NCI-H748 treated with DMSO at 0.1 percent for 48 hours (cell line): Measurements from ENCODE around the gene SRRT.
A peak's percentile ranks its signal among the peaks of the same experiment; 100 is the strongest.
"Not testable (repeated sequence)": the region's sequence is repeated elsewhere in the genome, so short reads cannot be mapped to it uniquely, and the experiment has no call there.

ENCODE experiments used
- DNase-seq: peaks from one replicate; lab custom pipeline; 2025; lab: John Stamatoyannopoulos, UW

The SRRT gene

DNA sequence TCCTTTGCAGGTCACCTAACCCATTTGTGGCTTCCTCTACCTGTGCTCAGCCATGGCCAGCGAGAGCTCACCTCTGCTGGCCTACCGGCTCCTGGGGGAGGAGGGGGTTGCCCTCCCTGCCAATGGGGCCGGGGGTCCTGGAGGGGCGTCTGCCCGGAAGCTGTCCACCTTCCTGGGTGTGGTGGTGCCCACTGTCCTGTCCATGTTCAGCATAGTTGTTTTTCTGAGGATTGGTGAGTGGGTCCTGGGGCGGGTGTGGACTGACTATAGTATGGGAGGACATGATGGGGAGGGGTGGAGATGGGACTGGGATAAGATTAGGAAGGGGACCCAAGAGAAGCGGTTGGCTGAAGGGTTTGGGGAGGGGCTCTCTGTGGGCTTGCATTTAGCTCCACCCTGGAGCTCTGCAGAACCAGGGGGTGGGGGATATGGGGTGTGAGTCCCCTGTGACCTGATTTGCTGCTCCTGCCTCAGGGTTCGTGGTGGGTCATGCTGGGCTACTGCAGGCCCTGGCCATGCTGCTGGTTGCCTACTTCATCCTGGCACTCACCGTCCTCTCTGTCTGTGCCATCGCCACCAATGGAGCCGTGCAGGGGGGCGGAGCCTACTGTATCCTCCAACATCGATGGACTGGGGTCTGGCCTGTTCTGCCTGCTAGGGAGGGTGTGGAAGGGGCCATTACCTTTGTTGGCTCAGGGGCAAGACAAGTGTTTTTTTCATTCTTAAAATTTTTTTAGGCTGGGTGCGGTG lies 20.6 kb upstream of the SRRT start:
- DNase-seq: no peak

DNA sequence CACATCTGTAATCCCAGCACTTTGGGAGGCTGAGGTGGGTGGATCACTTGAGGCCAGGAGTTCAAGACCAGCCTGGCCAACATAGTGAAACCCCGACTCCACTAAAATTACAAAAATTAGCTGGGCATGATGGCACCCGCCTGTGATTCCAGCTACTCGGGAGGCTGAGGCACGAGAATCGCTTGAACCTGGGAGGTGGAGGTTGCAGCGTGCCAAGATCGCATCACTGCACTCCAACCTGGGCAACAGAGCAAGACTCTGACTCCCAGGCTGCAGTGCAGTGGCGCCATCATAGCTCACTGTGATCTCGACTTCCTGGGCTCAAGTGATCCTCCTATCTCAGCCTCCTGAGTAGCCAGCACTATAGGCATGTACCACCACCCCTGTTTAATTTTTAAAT lies 20.0 kb upstream of the SRRT start:
- not testable (repeated sequence) for DNase-seq

DNA sequence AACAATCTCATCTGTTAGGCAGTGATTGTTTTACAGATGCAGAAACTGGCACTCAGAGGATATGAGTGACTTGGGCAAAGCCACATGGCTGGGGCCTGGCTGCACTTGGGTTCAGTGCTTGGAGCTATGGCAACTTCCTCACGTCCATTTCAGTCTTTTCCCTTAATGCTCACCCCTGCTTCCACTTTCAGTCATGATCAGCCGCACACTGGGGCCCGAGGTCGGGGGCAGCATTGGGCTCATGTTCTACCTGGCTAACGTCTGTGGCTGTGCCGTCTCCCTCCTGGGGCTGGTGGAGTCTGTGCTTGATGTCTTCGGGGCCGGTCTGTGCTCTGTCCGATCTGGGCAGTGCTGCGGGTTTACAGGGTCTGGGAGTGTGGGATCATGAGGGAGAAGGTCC lies 19.4 kb upstream of the SRRT start:
- DNase-seq: no peak

DNA sequence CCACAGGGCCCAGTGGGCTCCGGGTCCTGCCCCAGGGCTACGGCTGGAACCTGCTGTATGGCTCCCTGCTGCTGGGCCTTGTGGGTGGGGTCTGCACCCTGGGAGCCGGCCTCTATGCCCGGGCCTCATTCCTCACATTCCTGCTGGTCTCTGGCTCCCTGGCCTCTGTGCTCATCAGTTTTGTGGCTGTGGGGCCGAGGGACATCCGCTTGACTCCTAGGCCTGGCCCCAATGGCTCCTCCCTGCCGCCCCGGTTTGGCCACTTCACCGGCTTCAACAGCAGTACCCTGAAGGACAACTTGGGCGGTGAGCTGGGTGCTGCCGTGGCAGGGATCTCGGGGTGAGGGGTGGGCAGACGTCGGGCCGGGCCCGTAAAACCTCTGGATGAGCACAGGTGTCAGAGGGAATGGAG lies 18.0 kb upstream of the SRRT start:
- DNase-seq: no peak

DNA sequence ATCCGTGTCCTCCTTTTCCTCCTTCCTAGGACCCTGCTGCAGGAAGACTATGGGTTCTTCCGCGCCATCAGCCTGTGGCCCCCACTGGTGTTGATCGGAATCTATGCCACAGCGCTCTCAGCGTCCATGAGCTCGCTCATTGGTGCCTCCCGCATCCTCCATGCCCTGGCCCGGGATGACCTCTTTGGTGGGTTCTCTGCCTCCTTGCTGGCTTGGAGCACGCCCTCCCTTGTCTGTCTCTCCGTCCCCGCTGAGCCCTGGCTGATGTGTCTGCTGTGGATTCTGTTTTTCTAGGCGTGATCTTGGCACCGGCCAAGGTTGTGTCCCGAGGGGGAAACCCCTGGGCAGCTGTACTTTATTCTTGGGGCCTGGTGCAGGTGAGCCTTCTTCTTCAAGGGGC lies 15.0 kb upstream of the SRRT start:
- no peak for DNase-seq

DNA sequence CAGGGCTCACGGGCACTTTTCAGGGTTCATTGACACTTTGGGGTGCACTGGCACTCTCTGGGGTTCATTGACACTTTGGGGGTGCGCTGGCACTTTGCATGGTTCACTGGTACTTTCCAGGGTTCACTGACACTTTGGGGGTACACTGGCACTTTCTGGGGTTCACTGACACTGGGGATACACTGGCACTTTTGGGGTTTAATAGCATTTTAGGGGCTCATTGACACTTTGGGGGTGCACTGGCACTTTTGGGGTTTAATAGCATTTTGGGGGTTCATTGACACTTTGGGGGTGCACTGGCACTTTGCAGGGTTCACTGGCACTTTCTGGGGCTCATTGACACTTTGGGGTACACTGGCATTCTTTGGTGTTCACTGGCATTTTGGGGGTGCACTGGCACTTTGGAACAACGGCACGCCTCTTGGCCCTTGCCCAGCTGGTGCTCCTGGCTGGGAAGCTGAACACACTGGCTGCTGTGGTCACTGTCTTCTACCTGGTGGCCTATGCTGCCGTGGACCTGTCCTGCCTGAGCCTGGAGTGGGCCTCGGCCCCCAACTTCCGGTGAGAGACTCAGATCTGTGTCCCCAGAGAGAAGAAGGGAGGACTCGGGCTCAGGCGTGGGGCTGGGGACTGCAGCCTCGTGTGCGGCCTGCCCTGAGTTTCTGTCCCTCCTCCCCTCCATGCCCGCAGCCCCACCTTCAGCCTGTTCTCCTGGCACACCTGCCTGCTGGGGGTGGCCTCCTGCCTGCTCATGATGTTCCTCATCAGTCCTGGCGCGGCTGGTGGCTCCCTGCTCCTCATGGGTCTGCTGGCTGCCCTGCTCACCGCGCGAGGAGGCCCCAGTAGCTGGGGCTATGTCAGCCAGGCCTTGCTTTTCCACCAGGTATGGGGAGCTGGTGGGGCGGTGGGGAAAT lies 13.9 kb upstream of the SRRT start:
- no peak for DNase-seq

DNA sequence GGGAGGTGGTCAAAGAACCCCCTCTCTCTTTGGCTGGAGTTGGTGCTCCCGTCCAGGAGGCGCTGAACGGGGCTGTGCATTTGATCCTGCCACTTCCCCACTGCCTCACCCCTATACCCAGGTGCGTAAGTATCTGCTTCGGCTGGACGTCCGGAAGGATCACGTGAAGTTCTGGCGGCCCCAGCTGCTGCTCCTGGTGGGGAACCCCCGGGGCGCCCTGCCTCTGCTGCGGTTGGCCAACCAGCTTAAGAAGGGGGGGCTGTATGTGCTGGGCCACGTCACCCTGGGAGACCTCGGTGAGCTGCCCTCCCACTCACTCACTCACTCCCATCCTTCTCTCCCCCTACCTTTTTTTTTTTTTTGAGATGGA lies 13.3 kb upstream of the SRRT start:
- DNase-seq: no peak

DNA sequence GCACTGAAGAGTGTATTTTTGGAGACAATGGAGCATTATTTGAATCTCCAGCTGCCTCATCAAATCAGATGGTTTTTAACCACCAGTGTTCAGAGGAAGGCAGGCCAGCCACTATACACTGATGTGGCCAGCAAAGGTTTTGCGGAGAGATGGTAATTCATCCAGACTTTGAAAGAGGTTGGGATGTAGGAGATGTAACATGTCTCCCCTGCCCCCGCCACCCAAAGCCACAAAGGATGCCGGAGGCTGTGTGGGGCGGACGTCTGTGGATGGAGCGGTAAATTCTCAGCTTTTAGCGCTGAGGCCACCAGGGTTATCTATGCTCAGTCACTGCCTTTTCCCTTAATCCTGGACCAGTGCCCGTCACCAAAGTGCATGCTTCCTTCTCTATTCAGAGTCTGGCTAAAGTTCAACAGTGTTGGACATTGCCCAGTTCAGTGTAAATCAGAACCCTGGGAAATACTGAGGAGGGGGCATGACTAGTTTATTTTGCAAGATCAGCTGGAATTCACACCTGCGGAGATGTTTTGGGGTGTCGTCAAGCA lies 11.4 kb upstream of the SRRT start:
- DNase-seq: no peak

DNA sequence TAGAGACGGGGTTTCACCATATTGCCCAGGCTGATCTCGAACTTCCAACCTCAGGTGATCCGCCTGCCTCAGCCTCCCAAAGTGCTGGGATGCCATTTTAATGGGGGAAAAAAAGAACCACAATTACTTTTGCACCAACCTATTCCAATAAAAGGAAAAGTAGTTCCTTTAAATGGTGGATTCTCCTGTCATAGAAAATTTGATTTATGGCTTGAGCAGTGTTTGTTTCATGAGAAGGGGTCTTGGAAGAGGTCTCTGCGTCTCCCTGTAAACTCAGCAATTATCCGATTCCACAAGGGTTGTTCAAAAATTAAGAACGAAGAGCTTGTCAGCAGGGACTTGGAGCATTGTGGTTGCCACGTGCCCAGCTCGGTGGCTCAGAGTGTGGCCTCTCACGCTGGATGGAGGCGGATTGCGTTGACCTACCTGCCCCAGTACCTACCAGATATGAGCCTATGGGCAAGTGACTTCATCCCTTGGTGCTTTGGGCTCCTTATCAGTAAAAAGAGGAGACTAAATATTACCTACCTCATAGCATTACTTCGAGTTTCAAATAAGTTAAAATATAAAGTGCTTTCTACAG lies 10.5 kb upstream of the SRRT start:
- DNase-seq: no peak

DNA sequence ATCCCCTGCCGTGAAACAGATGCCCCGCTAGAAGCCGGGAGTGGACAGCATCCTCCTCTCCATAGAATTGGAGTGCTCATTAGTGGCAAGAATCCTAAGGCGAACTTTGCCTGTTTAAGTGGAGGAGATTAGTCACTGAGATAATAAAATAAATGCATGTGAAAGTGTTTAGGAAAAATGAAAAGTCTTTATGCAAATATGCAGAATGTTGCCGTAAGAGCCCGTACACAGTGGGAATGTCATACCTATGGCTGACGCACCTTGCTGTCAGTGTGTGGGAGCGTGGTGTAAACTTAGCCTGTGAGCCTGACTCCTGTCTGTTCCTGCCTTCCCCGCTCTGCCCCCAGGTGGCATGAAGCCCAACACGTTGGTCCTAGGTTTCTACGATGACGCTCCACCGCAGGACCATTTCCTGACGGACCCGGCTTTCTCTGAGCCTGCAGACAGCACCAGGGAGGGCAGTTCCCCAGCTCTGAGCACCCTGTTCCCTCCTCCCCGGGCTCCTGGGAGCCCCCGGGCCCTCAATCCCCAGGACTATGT lies 9.5 kb upstream of the SRRT start:
- no peak for DNase-seq

DNA sequence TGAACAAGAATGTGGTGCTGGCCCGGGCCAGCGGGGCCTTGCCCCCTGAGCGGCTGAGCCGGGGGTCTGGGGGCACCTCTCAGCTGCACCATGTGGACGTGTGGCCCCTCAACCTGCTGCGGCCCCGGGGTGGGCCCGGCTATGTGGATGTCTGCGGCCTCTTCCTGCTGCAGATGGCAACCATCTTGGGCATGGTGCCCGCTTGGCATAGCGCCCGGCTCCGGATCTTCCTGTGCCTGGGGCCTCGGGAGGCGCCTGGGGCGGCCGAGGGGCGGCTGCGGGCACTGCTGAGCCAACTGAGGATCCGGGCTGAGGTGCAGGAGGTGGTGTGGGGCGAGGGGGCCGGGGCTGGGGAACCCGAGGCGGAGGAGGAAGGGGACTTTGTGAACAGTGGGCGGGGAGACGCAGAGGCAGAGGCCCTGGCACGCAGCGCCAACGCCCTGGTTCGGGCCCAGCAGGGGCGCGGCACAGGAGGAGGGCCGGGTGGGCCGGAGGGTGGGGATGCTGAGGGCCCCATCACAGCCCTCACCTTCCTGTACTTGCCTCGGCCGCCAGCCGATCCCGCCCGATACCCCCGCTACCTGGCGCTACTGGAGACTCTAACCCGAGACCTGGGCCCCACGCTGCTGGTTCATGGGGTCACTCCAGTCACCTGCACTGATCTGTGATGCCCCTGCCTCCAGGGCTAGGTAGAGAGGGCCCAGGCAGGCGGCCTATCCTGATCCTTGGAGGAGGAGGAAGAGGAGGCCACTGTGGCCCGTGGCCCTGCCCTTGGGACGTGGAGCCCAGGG lies 8.8 kb upstream of the SRRT start:
- no peak for DNase-seq

DNA sequence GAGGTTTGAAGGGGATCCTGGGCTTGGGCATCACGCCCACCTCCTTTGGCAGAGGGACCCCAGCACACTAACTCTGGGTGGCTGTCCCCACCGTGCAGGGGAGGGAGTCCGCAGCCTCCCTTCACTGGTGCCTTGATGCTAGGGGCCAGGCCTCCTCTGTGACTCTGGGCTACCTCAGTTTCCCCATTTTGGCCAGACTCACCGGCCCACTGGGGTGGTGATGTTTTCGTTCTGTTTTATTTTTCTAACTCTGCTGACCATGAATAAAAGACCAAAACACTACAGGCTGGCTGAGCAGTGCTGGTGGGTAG lies 8.2 kb upstream of the SRRT start:
- DNase-seq: no peak

DNA sequence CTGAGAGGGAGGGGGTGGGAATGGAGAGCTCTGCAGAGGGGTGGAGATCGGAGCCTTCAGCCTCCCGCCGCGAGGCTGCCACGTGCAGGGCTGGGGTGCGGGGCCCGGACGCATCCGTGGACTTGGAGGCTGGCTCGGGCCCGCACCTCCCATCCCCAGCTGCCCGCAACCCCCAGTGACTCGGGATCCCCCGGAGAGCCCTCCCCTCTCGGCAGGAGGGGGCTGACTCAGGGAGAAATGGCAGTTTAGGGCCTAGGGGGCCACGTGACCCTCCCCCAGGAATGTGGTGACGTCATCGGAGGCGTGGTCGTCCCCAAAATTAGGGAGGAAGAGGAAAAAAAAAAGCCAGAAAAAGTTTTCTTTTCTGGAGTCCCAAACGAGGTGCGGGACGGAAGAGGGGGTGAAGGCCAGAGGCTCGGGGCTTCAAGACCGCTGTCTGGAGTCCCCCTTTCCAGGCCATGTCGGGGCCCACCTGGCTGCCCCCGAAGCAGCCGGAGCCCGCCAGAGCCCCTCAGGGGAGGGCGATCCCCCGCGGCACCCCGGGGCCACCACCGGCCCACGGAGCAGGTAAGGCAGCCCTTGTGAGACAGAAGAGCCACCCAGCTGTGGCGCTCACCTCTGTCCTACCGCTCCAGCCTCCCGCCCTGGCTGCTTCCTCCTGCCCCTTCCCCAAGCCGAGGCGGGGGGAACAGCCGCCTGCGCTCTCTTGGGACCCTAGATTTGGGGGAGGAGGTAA lies 7.7 kb upstream of the SRRT start, which contains the start of gene TRIP6:
TRIP6 (plus strand) TSS at position 348 of the 736 bp plus-strand sequence; CDS start at position 459, 111 bp downstream.
- no peak for DNase-seq

DNA sequence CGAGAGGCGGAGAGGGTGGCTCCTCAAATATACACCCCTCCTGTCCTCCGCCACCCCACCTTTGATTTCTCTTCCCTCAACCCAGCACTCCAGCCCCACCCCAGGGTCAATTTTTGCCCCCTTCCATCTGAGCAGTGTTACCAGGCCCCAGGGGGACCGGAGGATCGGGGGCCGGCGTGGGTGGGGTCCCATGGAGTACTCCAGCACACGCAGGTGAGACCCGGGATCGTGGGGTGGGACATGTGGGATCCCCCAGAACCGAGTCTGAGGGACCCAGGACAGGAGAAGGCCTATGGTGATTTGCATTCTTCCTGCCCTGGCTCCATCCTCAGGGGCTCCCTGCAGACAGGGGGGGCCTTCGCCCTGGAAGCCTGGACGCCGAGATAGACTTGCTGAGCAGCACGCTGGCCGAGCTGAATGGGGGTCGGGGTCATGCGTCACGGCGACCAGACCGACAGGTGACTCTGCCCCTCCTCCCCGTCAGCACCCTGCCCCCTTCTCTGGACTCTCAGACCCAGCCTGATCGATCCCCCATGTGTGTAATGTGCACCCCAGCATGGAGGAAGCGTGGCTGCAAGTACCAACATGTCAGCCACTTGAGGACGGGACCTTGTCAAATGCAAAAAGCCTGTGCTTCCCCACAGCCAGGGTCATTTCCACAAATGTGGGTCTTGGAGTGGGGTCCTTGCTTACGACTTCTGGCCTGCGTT lies 7.0 kb upstream of the SRRT start:
- DNase-seq: no peak

DNA sequence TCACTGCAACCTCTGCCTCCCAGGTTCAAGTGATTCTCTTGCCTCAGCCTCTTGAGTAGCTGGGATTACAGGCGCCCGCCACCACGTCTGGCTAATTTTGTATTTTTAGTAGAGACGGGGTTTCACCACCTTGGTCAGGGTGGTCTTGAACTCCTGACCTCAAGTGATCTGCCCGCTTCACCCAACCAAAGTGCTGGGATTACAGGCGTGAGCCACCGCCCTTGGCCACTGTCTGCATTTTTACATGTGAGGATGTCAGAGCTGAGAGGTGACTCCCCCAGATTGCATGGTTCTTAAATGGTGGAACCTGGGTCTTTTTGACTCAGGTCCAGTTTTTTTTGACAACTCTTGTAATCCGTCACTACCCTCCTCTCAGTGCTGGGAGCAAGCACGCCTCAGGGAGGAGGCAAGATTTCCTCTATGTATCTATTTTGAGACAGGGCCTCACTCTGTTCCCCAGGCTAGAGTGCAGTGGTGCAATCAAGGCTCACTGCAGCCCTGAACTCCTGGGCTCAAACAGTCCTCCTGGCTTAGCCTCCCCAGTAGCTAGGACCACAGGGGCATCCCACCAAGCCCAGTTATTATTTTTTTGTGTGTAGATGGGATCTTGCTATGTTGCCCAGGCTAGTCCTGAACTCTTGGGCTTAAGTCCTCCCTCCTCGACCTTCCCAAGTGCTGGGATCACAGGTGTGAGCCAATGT lies 1.2 kb upstream of the SRRT start:
- no peak for DNase-seq

DNA sequence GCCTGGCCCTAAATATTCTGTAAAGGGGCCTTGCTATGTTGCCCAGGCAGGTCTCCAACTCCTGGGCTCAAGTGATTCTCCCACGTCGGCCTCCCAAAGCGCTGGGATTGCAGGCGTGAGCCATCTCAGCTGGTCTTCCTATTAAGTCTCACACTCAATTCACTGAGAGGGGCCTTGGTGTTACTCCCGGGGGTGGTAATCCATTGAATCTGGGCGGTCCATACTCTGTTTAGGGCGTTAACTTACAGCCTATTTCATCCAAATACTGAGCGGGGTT lies 665 bp upstream of the SRRT start:
- no peak for DNase-seq

DNA sequence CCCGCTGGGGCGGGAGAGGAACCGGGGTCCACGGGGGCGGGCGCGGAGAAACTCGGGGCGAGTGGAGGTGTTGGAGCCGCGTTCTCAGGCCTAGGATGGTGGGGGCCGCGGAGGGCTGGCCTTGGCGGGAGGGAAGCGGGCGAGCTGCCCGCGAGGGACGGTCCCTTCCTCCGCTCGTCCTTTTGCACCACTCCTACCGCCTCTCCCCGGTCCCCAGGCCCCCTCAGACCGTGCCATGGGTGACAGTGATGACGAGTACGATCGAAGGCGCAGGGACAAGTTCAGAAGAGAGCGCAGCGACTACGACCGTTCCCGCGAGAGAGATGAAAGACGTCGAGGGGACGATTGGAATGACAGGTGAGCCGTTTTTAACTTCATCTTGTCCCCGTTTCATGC lies 451 bp downstream of the SRRT start:
- peak; percentile 23 for DNase-seq

DNA sequence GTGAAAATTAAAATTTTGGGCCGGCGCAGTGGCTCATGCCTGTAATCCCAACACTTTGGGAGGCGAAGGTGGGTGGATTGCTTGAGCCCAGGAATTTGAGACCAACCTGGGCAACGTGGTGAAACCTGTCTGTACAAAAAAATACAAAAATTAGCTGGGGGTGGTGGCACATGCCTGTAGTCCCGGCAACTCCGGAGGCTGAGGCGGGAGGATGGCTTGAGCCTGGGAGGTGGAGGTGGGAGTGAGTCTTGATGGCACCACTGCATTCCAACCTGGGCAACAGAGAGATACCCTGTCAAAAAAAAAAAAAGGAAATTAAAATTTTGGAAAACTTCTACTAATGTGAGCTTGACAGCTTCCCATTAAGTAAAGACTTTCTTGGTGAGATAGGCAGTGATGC lies 3.1 kb downstream of the SRRT start:
- no peak for DNase-seq

DNA sequence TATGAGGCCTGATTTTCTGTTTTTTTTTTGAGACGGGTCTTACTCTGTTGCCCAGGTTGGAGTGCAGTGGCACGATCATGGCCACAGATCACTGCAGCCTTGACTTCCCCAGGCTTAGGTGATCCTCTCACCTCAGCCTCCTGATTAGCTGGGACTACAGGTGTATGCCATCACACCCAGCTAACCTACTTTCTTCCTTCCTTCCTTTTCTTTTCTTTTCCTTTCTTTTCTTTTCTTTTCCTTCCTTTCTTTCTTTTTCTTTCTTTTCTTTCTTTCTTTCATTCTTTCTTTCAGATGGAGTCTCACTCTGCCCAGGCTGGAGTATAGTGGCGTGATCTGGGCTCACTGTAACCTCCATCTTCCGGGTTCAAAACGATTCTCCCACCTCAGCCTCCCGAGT lies 3.8 kb downstream of the SRRT start:
- DNase-seq: no peak

DNA sequence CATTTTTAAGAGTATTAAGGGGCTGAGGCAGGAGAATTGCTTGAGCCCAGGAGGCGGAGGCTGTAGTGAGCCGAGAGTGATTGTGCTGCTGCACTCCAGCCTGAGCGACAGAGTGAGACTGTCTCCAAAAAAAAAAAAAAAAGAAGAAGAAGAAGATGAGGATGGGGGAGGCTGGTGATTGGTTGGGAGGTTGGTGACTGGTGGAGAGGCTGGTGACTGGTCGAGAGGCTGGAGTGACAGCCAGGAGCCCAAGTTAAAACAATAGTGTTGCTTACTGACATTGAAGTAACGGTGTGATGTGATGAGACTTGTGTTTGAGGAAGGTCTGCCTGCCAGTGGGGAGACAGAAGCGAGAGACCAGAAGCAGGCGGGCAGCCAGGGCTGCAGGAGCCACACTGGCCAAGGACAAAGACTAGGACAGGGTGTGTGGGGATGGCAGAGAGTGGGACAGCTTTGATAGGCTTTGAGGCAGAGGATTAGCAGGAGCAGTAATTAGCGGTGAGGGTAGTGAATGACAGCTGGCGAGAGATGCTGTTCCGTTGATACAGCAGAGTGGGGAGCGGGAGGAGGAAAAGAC lies 4.9 kb downstream of the SRRT start:
- DNase-seq: no peak
